T-cell (primary cell): ENCODE data around the gene INPP1. TPM values are rescaled to one million over a fixed set of nuclear protein-coding genes. Genes with fewer than 3 reads are reported as not detected.

ENCODE experiments used
- ATAC-seq, 4 experiments: fragments of 200-7000 bp in 3 of 4; fragments of 150-1000 bp in 1 of 4; cut with Tn5 transposase; replicated peaks in 1 of 4; 1 replicate in 3 of 4; 2 replicates in 1 of 4; pipeline ENCODE4 v1.10.0; 2021; ENCODE audit warnings: moderate library complexity in 3 of 4, mild to moderate bottlenecking in 2 of 4, moderate number of reproducible peaks in 1 of 4
- CTCF ChIA-PET, 2 donors: fragments of 300-600 bp; sonication (Branson Sonifier 250); formaldehyde crosslinking; loops; one replicate each; lab custom pipeline; 2022; ENCODE audit warnings: antibody characterized with exemption in 2 of 2; lab: Charles Lee
- POLR2A ChIA-PET, 2 donors: fragments of 300-600 bp; sonication (Branson Sonifier 250); formaldehyde crosslinking; loops; one replicate each; lab custom pipeline; 2022; ENCODE audit warnings: antibody characterized with exemption in 2 of 2; lab: Charles Lee
- DNase-seq, 35 experiments: peaks; one replicate each; pipeline versions ENCODE4 v3.0.0 to v3.0.0-alpha.2; 2013 to 2023
- H3K27ac ChIP-seq: one replicate; pipeline ENCODE4 v1.5.1; 2013; ENCODE audit warnings: low read length
- H3K27me3 ChIP-seq, 2 experiments: replicated peaks in 1 of 2; 1 replicate in 1 of 2; 2 replicates in 1 of 2; pipeline versions ENCODE4 v1.6.1 to v1.7.0; 2013; ENCODE audit warnings: low read length in 1 of 2, mixed read lengths in 1 of 2; ENCODE audit not compliant: control insufficient read depth in 2 of 2, insufficient read depth in 2 of 2; ENCODE audit errors: extremely low read depth in 1 of 2
- H3K36me3 ChIP-seq, 2 donors: 1 replicate in 1 of 2; 2 replicates in 1 of 2; pipeline versions ENCODE4 v1.6.1 to v1.7.0; 2013; ENCODE audit warnings: low read length in 1 of 2; ENCODE audit not compliant: control insufficient read depth in 2 of 2, insufficient read depth in 1 of 2; ENCODE audit errors: extremely low read depth in 1 of 2
- H3K4me1 ChIP-seq, 2 experiments: 1 replicate in 1 of 2; 2 replicates in 1 of 2; pipeline versions ENCODE4 v1.6.1 to v1.7.0; 2013; ENCODE audit warnings: low read length in 2 of 2, mixed read lengths in 1 of 2; ENCODE audit not compliant: insufficient read depth in 2 of 2, control insufficient read depth in 1 of 2; ENCODE audit errors: extremely low read depth in 1 of 2
- H3K4me3 ChIP-seq, 2 donors: 1 replicate in 1 of 2; 2 replicates in 1 of 2; pipeline versions ENCODE4 v1.5.1 to v1.7.0; 2013; ENCODE audit warnings: mild to moderate bottlenecking in 2 of 2, low read length in 1 of 2, moderate library complexity in 1 of 2; ENCODE audit not compliant: control insufficient read depth in 1 of 2; ENCODE audit errors: extremely low read depth in 1 of 2
- H3K9me3 ChIP-seq: 2 replicates; pipeline ENCODE4 v1.7.0; 2013
- H3K27ac Mint-ChIP-seq, 2 donors: one replicate each; pipeline ENCODE4 v1.8.0; 2020 to 2021; ENCODE audit warnings: mild to moderate bottlenecking in 2 of 2, mixed read lengths in 2 of 2
- H3K27me3 Mint-ChIP-seq, 2 donors: one replicate each; pipeline ENCODE4 v1.8.0; 2021 to 2022; ENCODE audit warnings: mixed read lengths in 2 of 2
- H3K36me3 Mint-ChIP-seq: one replicate; pipeline ENCODE4 v1.8.0; 2021; ENCODE audit warnings: mixed read lengths
- H3K4me1 Mint-ChIP-seq, 3 donors: one replicate each; pipeline ENCODE4 v1.8.0; 2020 to 2022; ENCODE audit warnings: mixed read lengths in 3 of 3, mild to moderate bottlenecking in 1 of 3
- H3K4me3 Mint-ChIP-seq, 3 donors: one replicate each; pipeline ENCODE4 v1.8.0; 2020 to 2022; ENCODE audit warnings: mild to moderate bottlenecking in 3 of 3, mixed read lengths in 3 of 3, moderate library complexity in 3 of 3
- H3K9me3 Mint-ChIP-seq, 3 donors: one replicate each; pipeline ENCODE4 v1.8.0; 2020 to 2022; ENCODE audit warnings: mixed read lengths in 3 of 3
- WGBS: methylation state at CpG from one replicate; pipeline ENCODE4 v1.1.5; 2013; ENCODE audit warnings: missing lambda C conversion rate; ENCODE audit not compliant: insufficient coverage; 5-methylcytosine and 5-hydroxymethylcytosine counted together
- total RNA-seq, 35 experiments: library from RNA in 6 of 35; stranded (reverse) in 6 of 35; fragments of 120-200 nt in 1 of 35; gene quantifications; one replicate each; pipeline versions ENCODE4 v1.2.1 to v1.2.4 and lab custom pipeline; 2013 to 2026

INPP1 gene
- total RNA-seq, 5 donors from 2014 or later (not counting 1 experiment from before 2014, with no cell fraction given), result 2.1 to 7.1 (median 2.9) TPM

GRCh38 chr2:190406805-190407204 is 63.4 kb downstream of the INPP1 start:
- no peak for DNase-seq
- peaks cover 29 to 34% (median 34%) of the 10 kb centered on the region in 3 donors for H3K4me1 Mint-ChIP-seq
- no peaks in the 10 kb centered on the region for H3K36me3 ChIP-seq
- peak overlapping the region; percentile 96 for H3K27ac ChIP-seq
- no peaks in the 10 kb centered on the region for H3K27me3 Mint-ChIP-seq
- ChIA-PET CTCF (interaction anchor here in 1 of 2 donors (0.8 to 1.2 kb wide), 4 partner anchors 30 to 644 kb away, joined by 3 read pairs; partner anchors contain the start of gene OSGEPL1), POLR2A (interaction anchor here (0.6 to 1.2 kb wide), 11 partner anchors 9 to 645 kb away, joined by 3 to 14 read pairs (median 4); partner anchors contain the start of genes NEMP2 (in 1 of the 2) and OSGEPL1 (in 1 of the 2))
- ATAC-seq, result no peak
- H3K27me3 ChIP-seq, result peaks cover 0 to 2% of the 10 kb centered on the region in 2 experiments
- peaks cover 25 to 26% of the 10 kb centered on the region in 2 experiments for H3K4me1 ChIP-seq
- 100% methylated on average over 1 of the region's 4 CpGs for WGBS
- peak overlapping the region in 1 of 3 donors; percentile 86 for H3K4me3 Mint-ChIP-seq
- H3K27ac Mint-ChIP-seq, result no peak overlapping the region
- no peak overlapping the region for H3K4me3 ChIP-seq
- H3K36me3 Mint-ChIP-seq, result no peaks in the 10 kb centered on the region
- no peaks in the 10 kb centered on the region for H3K9me3 ChIP-seq
- H3K9me3 Mint-ChIP-seq, result no peaks in the 10 kb centered on the region

- H3K4me1 ChIP-seq, result peaks cover 25 to 26% of the 10 kb centered on the region in 2 experiments
- ATAC-seq (peak; percentile 43 to 79 (median 48)), DNase-seq (peak in 21 of 35 experiments; percentile 57 to 88 (median 80))
- CTCF ChIA-PET, result interaction anchor here in 1 of 2 donors (0.7 to 1.2 kb wide), 5 partner anchors 30 to 645 kb away, joined by 3 read pairs; partner anchors contain the start of gene OSGEPL1
- peaks cover 33 to 39% (median 38%) of the 10 kb centered on the region in 3 donors for H3K4me1 Mint-ChIP-seq
- no peaks in the 10 kb centered on the region for H3K27me3 Mint-ChIP-seq
- peak overlapping the region; percentile 64 to 83 for H3K4me3 ChIP-seq
- peak overlapping the region; percentile 85 to 87 (median 86) for H3K4me3 Mint-ChIP-seq
- H3K27me3 ChIP-seq, result peaks cover 0 to 2% of the 10 kb centered on the region in 2 experiments
- H3K36me3 Mint-ChIP-seq, result no peaks in the 10 kb centered on the region
- H3K36me3 ChIP-seq, result no peaks in the 10 kb centered on the region
- POLR2A ChIA-PET, result interaction anchor here (0.6 to 1.2 kb wide), 11 partner anchors 9 to 645 kb away, joined by 3 to 14 read pairs (median 4); partner anchors contain the start of genes NEMP2 (in 1 of the 2) and OSGEPL1 (in 1 of the 2)
- H3K9me3 Mint-ChIP-seq, result no peaks in the 10 kb centered on the region
- peak overlapping the region; percentile 96 for H3K27ac ChIP-seq
- H3K9me3 ChIP-seq, result no peaks in the 10 kb centered on the region
- H3K27ac Mint-ChIP-seq, result no peak overlapping the region
- 4% methylated on average over 7 of the region's 11 CpGs for WGBS
These were observed 63.9 kb downstream of the INPP1 start for GRCh38 chr2:190407246-190407661.

GRCh38 chr2:190407662-190408537 is 64.5 kb downstream of the INPP1 start, which contains the start of gene MFSD6:
TSS of gene MFSD6 (plus strand) at chr2:190408355. CDS start at chr2:190436030, 27,675 bp downstream.
- CTCF ChIA-PET, result interaction anchor here in 1 of 2 donors (0.7 to 1.2 kb wide), 3 partner anchors 64 to 645 kb away, joined by 3 read pairs; partner anchors contain the start of gene OSGEPL1
- peak; percentile 52 to 69 (median 66) for ATAC-seq
- under 1% methylated on average over 93 of the region's 98 CpGs for WGBS
- no peaks in the 10 kb centered on the region for H3K9me3 Mint-ChIP-seq
- peaks cover under 1% of the 10 kb centered on the region for H3K36me3 Mint-ChIP-seq
- Histone ChIP-seq H3K27me3 (peaks cover 0 to 2% of the 10 kb centered on the region in 2 experiments), H3K4me3 (peak within 1 kb of the TSS; percentile 83 to 85), H3K36me3 (no peaks in the 10 kb centered on the region), H3K9me3 (no peaks in the 10 kb centered on the region), H3K27ac (peak within 1 kb of the TSS; percentile 96), H3K4me1 (peaks cover 29 to 31% of the 10 kb centered on the region in 2 experiments)
- H3K27me3 Mint-ChIP-seq, result no peaks in the 10 kb centered on the region
- peaks cover 39 to 45% (median 45%) of the 10 kb centered on the region in 3 donors for H3K4me1 Mint-ChIP-seq
- POLR2A ChIA-PET, result interaction anchor here (0.7 to 1.2 kb wide), 7 partner anchors 8 to 646 kb away, joined by 3 to 14 read pairs (median 5); partner anchors contain the start of genes NEMP2 (in 1 of the 2) and OSGEPL1 (in 1 of the 2)
- peak within 1 kb of the TSS; percentile 94 to 96 for H3K27ac Mint-ChIP-seq
- peak within 1 kb of the TSS; percentile 87 to 88 (median 87) for H3K4me3 Mint-ChIP-seq
- peak in 32 of 35 experiments; percentile 13 to 82 (median 66) for DNase-seq

- WGBS, result under 1% methylated on average over 22 of the region's 54 CpGs
- peaks cover 31 to 36% of the 10 kb centered on the region in 2 experiments for H3K4me1 ChIP-seq
These were observed 65.3 kb downstream of the INPP1 start for GRCh38 chr2:190408538-190409271.

GRCh38 chr2:190409616-190410015 is 66.2 kb downstream of the INPP1 start:
- H3K4me1 ChIP-seq, result peaks cover 31 to 40% of the 10 kb centered on the region in 2 experiments
- H3K27ac ChIP-seq, result peak overlapping the region; percentile 96
- H3K4me3 Mint-ChIP-seq, result peak overlapping the region; percentile 87 to 88 (median 87)
- no peaks in the 10 kb centered on the region for H3K9me3 Mint-ChIP-seq
- H3K27me3 ChIP-seq, result peaks cover 0 to 2% of the 10 kb centered on the region in 2 experiments
- H3K36me3 Mint-ChIP-seq, result peaks cover 6% of the 10 kb centered on the region
- H3K27ac Mint-ChIP-seq, result peak overlapping the region; percentile 94 to 96
- H3K4me1 Mint-ChIP-seq, result peaks cover 54 to 61% (median 60%) of the 10 kb centered on the region in 3 donors
- ChIA-PET CTCF (no interaction called here), POLR2A (interaction anchor here (0.6 to 1.1 kb wide), 3 partner anchors 71 to 243 kb away, joined by 3 read pairs; partner anchors contain the start of gene NEMP2 (in 1 of the 2))
- H3K9me3 ChIP-seq, result no peaks in the 10 kb centered on the region
- 29% methylated on average over 1 of the region's 2 CpGs for WGBS
- ATAC-seq (no peak), DNase-seq (no peak)
- H3K4me3 ChIP-seq, result peak overlapping the region; percentile 83 to 85
- no peaks in the 10 kb centered on the region for H3K27me3 Mint-ChIP-seq
- H3K36me3 ChIP-seq, result no peaks in the 10 kb centered on the region

More at GRCh38 chr2:190408538-190409271, 65.3 kb downstream of the INPP1 start:
- peaks cover 0 to 2% of the 10 kb centered on the region in 2 experiments for H3K27me3 ChIP-seq
- peaks cover 6% of the 10 kb centered on the region for H3K36me3 Mint-ChIP-seq
- peak overlapping the region; percentile 94 to 96 for H3K27ac Mint-ChIP-seq
- peak overlapping the region; percentile 83 to 85 for H3K4me3 ChIP-seq
- peak overlapping the region; percentile 96 for H3K27ac ChIP-seq
- ChIA-PET CTCF (no interaction called here), POLR2A (no interaction called here)
- peak overlapping the region; percentile 87 to 88 (median 87) for H3K4me3 Mint-ChIP-seq
- H3K27me3 Mint-ChIP-seq, result no peaks in the 10 kb centered on the region
- H3K4me1 Mint-ChIP-seq, result peaks cover 48 to 53% (median 53%) of the 10 kb centered on the region in 3 donors
- H3K9me3 ChIP-seq, result no peaks in the 10 kb centered on the region
- no peaks in the 10 kb centered on the region for H3K36me3 ChIP-seq
- DNase-seq (peak; percentile 63 to 88 (median 79)), ATAC-seq (peak; percentile 59 to 80 (median 75))
- no peaks in the 10 kb centered on the region for H3K9me3 Mint-ChIP-seq
